HG03558 (cell line): ENCODE data around the gene NTPCR.
"Not testable (repeated sequence)": the region's sequence is repeated elsewhere in the genome, so short reads cannot be mapped to it uniquely, and the experiment has no call there.

Experiments used
- ATAC-seq: cut with Tn5 transposase; IDR thresholded peaks from one replicate; pipeline ENCODE4 v1.9.1; 2021; ENCODE audit warnings: moderate number of reproducible peaks; ENCODE audit not compliant: unreplicated experiment; ENCODE audit errors: extremely low read depth

Gene NTPCR, protein sequence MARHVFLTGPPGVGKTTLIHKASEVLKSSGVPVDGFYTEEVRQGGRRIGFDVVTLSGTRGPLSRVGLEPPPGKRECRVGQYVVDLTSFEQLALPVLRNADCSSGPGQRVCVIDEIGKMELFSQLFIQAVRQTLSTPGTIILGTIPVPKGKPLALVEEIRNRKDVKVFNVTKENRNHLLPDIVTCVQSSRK

DNA sequence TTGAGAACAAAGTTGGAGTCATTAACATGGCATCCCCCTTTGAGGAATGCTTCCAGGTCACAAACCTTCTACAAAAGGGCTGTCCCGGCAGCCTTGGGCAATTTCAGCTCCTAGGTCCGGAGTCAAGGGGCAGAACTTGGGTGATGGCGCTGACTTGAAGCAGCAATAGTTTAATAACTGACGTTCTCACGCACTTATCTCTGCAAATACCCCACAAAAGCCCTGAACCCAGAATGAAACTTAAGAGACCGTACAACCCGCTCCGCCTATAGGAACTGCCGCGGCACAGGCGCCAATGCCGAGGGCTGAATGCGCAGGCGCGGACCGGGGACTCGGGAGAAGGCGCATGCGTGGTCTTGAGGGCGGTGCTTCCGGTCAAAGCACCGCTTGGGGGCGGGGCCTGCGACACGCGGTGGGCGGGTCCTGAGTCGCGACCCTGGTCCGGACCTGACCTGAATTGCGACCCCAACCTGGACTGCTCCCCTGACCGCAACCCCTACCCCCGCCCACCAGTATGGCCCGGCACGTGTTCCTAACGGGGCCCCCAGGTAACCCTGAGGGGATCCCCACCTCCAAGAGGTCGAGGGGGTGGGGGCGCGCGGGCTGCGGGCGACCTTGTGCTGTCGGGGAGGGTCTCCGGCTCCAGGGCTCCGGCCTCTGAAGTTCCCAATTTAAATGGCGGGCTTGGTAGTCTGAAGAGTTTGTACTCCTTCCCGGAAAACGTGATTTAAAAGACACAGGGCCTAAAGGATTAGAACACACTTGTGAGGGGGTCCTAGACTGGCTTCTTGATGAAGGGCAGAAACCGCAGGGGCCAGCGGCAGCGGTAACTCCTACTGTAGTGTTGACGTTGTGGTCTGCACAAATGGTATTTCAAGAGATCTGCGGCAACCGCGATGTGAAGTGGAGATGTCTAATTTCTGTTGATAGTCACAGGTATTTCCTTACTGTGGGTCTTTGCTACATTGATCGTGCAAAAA lies at the start of gene NTPCR:
NTPCR (plus strand) TSS at position 415 of the 980 bp plus-strand sequence; CDS start at position 515, 100 bp downstream.
- ATAC-seq, result peak; percentile 63

DNA sequence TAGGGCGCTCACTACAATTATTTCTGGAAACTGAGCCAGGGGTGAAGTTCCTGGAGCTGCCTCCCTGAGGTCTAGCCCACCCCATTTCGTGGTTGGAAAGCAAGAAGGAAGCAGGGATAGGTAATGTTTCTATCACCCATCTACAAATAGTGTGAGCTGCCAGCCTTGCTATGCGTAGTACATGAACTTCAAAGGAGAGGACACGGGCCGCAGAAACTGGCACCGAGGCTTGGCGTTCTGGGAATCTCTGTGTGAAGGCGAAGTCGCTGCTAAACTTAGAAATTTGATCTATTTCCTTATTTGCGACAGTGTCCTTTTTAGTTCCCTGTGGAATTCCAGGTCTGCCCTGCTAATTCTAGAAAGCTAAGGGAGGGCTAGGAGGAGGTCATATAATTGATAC lies 49.6 kb upstream of the NTPCR start:
- ATAC-seq, result no peak

DNA sequence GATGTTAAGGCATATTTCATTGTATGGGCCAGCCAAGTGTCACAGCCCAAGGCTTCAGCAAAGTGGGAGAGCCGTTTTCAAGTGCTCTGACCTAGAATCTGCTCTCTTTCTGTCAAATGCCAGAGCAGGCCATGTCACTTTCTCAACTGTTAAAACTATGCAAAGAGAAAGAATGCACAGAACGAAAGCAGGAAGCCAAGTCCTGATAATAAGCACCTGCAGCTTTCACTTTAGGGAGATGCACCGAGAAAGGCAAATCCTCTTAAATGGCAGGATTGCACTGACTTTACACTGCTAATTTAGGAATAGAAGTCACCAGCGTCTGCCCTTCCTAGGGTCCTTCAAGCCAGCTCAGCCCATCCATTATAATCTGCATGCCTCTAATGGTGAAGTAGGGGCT lies 49.2 kb upstream of the NTPCR start:
- ATAC-seq, result no peak

DNA sequence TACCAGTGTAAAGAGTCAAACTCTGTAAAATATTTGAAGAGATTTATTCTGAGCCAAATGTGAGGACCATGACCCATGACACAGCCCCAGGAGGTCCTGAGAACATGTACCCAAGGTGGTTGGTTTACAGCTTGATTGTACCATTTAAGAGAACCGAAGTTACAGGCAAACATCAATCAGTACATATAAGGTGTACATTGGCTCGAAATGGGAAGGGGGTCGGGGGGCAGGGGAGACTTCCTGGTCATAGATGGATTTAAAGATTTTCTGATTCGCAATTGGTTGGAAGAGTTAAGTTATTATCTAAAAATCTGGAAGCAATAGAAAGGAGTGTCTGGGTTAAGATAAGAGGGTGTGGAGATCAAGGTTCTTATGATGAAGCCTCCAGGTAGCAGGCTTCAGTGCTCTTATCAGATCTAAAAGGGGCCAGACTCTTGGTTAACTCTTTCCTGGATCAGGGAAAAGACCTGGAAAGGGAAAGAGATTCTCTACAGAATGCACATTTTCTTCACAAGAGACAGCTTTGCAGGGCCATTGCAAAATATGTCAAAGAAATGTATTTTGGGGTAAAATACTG lies 47.5 kb upstream of the NTPCR start:
- no peak for ATAC-seq

DNA sequence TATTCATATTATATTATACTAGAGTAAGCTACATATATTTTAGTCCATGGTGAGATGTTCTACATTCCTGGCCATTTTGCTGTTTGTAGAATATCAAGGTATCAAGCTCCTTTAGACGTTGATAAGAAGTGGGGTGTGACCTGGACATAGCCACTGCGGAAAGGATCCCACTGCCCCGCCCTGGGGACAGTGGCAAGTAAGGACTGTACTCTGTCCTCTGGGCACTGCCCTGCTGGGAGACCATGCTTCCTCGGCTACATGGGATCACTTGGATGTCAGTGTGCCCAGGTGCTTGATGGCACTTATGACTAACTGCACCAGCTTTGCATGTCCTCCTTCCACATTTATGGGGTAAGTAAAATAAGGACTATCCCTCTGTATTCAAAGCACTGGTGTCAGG lies 46.3 kb upstream of the NTPCR start:
- no peak for ATAC-seq

DNA sequence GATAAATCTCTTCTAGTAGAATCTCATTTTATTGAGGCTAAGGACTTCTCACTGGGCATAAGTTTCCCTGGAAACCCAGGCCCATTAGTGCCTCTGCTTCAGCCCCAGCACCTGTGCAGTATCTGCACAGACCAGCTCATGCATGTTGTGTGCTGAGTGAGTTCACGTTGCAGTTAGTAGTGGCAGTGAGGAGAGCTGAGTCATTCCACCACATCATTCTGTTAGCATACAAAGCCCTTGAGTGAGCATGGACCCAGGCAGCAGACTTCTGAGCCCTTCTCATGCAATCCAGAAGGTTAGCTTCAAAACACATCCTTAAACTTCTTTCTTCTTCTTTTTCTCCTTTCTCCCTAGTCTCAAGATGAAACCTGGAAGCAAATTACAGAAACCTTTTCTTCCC lies 45.8 kb upstream of the NTPCR start:
- ATAC-seq, result no peak

DNA sequence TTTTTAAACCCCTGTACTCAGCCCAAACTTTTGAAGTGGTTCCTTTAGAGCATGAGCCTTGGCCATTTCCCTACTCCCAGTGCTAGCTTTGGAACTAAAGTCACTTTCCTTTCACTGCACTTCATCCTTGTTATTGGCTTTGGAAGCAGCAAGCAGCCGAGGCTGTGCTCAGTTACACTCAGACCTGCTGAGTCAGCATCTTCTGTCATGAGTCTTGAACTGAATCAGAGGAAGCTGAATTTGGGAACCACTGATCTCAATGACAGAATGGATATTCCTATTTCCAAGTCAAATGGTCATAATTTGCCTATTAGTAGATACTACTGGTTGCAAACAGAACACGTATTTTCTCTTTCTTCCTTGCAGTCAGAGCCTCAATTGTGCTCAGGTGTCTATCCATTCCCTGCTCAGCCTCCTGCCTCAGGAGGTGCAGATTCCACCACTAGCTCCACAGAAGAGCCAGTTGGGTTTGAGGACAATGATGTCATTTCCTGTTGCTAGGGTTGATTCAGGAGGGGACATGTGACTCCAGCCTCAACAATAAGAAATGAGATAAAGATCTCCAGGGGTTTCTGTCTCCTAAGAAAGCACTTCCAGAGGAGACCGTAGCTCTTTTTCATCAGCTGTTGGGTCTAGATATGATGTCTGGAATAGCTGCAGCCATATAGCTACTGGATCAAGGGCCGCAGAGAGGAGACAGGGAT lies 44.9 kb upstream of the NTPCR start:
- no peak for ATAC-seq

DNA sequence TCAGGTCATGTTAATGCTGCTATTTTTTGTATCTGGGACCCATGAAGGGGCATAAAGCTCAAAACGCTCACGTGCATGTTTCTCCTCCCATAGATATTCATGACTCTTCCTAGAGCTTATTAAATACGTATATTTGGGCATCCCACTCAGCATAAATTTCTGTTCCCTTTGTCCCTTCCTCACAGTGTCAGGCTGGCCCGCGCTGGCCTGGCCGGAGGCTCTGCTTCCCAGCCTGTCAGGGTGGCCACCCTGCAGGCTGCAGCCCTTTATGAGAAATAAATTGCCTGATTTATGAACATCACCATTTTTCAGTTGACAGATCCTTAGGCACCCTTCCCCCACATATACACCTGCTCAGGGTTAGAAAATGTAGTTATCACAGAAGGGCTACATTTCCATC lies 44.0 kb upstream of the NTPCR start:
- ATAC-seq, result no peak

DNA sequence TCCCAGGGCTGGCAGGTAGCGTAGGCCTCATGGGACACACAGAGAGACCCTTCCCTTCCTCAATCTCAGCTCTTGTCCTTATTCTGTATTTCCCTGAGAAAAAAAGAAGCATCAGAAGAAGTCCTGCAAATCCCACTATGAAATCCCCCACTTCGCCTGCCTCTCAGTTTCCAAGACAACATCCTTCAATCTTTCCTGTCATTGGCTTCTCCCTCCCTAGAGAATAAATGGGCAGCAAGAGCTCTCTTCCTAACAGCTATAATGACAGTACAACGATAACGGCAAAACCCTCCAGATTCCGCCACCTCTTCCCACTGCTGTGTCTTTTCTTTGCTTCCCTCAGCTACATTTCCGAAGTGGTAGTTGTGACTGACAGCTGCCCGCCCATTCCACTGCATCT lies 41.6 kb upstream of the NTPCR start:
- ATAC-seq, result no peak

DNA sequence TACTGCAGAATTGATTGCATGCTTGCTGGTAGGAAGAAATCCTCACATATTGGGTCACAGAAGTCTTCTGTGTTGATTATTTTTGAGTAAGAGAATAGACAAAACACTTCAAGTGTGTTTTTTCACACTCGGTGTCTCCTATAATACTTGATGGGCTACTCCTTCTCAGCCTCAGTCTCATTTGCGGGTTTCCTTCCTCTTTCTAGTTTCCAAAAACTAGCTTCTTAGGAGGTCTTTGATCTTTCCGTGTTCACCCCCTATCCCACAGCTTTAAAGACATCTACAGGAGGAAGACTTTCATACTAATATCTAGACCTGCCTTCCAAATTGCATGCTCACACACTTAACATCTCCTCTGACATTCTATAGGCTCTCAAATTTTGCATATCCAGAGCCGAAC lies 40.7 kb upstream of the NTPCR start:
- ATAC-seq, result no peak

DNA sequence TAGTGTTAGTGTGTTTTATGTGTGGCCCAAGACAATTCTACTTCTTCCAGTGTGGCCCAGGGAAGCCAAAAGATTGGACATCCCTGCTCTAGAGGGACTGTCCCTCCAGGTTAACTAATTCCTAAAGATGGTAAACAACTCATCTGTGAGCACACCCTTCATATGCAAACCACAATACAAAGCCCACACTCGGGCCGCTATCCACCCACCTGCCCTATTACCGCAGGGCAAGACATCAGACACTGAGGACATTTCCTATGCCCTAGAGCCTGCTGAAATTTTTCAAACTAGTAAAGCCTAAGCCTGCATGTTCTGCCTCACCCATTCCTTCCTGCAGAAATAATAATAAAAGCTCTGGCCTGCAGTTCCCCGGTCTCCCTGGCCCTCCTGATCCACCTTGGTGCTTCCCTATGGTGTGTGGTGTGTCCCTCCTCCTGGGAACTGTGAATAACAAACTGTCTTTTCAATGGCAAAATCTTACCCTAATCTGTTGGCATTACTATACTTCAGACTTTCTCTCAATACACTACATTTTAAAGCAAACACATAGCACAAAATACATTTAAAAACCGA lies 39.3 kb upstream of the NTPCR start:
- no peak for ATAC-seq

DNA sequence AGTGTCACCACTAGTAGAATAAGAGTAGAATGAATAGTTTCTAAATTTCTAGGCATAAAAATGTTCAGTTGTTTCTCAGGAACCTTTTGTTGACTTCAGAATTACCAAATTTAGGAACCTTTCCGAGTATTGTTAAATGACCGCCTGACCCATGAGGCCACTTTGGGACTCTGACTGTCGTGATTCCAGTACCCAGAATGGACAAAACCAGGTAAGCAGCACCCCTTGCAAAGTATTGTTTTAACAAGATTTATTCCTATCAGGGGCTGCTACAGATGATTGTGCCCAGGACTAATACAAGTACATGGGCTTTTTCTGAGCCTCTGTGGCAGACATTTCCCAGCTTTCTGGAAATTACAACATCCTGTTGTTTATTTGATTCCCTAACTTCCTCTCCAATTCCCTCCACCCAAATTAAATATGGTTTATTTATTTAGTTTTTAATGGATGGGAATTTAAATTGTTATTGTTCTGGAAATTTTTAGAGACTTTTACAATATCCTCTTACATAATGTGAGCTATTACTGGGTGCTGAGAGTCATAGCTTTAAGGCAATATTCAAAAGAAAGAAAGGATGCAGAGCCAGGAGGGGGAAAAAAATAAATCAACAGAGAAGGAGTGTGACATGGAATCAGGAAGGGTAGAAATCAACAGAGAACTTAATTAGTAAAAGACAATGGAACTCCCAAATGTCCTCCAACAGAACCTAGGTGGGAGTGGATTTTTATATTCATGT lies 37.4 kb upstream of the NTPCR start:
- no peak for ATAC-seq

DNA sequence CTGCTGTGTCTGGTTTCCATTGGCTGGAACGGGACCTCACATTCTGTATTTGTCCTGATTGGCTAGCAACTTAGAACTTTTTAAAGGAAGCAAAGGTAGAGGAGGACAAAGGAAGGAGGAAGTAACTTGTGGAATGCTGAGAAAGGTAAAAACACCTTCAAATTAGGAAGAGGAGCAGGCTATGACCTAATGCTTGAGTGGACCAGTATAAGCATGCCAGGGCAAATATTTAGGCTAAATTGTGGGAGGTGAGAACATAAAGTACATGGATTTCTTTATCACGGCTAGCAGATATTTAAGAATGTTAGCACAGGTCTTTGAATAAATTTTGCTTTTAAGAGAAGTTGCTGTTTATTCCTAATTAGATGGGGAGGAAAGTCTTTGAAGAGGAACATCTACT lies 36.1 kb upstream of the NTPCR start:
- not testable (repeated sequence) for ATAC-seq

DNA sequence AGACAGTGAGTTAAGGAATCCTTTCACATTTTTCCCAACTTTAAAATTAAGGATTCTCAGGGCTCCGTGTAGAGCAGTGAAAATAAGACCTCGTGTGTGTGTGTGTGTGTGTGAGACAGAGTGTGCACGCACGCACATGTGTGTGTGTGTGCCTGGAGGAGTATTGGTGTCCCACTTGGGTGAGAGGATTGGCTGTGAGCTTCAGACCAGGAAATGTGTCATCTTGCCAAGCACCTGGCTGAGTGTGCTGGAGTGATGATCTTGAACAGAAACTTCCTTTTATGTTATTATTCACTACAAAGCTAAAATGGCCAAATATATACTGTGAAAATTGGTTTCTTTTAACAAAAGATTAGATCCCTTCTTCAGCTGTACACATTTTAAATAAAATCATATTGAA lies 35.2 kb upstream of the NTPCR start:
- ATAC-seq, result no peak

DNA sequence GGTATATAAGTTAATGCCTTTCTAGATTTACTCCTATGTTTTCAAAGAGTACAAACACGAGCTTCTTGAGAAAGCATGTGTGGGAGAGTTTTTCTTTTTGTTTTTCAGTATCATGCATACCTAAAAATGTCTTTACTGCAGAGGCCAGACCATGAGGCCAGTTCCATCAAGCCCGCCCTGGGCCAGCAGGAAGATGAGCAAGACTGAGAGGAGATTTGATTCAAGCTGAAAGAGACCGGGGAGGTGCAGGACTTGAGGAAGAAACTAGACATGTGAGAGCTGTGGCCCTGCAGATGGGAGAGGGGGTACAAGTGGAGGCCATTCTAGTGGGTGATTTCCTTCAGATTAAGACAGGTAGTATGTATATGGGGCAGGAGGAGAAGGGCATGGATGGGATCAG lies 33.4 kb upstream of the NTPCR start:
- ATAC-seq, result no peak

DNA sequence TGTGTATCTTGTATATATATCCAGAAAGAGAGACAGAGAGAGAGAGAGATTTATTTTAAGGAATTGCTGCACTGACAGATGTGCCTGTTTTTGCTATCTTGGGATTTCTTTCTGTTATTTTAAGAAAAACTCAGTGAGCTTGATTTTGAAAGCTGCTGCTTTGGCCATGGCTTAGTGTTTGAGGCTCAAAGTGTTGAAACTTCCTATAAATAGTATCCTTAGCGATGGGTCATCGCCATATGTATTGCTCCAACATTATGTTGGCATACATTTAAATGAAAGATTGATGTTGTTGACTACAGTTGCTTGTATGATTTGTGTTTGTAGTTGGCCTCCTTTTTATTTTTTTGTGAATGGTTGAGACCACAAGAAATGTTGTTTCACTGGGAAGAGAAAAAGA lies 29.0 kb upstream of the NTPCR start:
- no peak for ATAC-seq

DNA sequence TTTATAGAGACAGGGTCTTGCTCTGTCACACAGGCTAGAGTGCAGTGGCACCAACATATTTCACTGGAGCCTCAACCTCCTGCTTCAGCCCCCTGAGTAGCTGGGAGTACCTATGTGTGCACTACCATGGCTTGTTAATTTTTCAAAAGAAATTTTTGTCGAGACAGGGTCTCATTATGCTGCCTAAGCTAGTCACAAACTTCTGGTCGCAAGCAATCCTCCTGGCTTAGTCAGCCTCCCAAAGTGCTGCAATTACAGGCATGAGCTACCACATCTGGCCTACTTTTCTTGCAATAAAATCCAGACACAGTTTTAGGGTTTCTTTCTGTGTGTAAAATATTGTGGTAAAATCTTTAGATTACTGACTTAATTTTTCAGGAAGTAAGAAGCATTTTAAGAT lies 27.9 kb upstream of the NTPCR start:
- ATAC-seq, result no peak

DNA sequence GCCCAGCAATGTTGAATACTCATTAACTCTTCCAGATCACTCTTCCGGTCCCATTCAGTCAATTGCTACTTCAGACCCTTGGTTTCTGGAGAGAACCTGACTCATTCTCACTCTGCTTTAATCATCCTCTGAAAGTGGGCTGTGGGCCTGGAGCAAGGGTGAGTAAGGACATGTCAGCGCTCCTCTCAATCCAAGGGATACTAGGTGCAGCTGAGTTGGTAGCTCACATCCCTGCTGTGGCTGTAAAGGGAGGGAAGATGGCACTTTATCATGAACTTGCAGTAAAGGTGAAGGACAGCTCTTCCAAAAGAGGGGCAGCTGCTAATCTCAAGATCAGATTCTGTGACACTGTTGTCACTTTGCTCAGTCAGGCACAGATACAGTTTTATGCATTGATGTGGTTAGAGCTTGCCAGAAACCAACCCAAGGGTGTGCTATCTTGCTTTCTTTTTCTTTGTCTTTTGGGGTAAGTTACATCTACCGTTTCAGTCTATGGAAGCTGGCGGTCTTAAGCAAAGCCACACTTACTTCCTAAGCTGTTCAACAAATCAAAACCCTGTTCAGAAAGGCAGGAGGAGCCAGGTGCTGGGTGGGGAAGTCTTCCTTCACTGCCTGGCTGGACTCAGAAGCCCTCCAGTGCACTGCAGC lies 26.5 kb upstream of the NTPCR start:
- ATAC-seq, result no peak

DNA sequence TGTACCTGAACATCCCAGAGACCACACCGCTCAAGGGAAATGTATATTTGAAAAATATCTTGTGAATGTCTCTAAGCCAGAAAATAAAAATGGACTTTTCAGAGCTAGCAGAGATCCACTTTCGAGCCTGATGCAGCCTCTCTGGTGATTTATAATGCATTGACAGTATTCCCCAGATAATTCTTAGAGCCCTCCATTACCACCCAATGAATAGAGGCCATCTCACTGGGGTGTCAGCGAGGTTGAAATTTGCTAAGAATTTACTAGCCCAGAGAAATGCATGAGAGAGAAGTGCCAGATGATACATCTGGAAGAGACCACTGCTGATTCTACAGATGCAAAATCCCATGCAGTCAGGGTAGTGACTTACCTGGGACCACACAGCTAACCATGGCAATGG lies 25.5 kb upstream of the NTPCR start:
- ATAC-seq, result no peak
